Inflammatory macrophage (primary cell): ENCODE data around the gene ANKRD31.

Experiments used
- DNase-seq, 2 donors: peaks; one replicate each; pipeline ENCODE4 v3.0.0-alpha.2; 2020 to 2022

The ANKRD31 gene

GRCh38 chr5:75054134-75054930 lies 182.3 kb downstream of the ANKRD31 start:
- DNase-seq: no peak

DNA sequence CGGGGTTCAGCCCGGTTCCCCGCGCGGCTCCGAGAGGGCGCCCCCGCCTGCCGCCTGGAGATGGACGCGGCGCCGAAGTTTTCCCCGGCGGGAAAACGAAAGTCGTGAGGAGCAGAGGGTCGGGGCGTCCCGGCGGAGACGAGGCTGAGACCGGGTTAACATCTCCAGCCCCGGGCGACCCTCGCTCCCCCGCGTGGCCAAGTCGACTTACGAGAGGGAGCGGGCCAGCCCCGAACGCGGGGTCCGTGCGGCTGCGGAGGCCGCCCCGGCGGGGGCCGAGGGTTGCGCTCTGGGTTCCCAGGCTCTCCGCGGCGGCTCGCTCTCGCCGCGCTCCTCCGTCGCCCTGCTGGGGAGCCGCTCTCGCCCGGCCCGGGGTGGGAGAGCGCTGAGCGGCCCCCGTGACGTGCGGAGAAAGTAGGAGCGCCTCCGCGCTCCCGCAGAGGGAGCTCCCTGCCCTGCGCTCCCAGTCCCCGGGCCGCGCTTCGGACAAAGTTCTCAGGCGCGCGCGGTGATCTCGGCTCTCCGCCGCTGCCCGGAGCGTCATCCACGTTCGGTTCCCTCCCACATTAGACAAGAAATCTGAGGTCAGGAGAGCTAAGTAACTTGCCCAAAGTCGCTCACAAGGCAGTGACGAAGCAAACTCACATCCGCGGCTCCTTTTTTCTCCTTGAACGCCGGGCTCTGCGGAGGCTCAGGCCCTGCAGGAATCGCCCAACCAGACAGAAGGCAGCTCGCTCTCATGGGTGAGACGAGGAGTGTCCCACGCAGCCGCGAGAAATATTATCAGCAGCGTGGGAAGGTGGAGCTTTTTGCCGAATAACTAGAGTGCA lies 183.2 kb downstream of the ANKRD31 start:
- DNase-seq: peak; percentile 68 to 82

DNA sequence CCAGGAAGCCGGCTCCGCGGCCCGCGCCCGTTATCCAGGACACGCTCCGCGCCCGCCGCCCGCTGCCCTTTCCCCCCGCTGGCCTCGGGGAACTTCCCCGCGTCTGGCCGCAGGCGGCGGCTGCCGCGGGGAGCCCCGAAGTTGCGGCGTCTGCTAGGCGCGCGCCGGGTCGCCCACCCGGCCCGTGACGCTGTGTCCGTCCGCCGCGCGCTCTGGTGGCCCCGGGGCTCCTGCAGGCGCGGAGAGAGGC lies 183.7 kb downstream of the ANKRD31 start:
- no peak for DNase-seq

DNA sequence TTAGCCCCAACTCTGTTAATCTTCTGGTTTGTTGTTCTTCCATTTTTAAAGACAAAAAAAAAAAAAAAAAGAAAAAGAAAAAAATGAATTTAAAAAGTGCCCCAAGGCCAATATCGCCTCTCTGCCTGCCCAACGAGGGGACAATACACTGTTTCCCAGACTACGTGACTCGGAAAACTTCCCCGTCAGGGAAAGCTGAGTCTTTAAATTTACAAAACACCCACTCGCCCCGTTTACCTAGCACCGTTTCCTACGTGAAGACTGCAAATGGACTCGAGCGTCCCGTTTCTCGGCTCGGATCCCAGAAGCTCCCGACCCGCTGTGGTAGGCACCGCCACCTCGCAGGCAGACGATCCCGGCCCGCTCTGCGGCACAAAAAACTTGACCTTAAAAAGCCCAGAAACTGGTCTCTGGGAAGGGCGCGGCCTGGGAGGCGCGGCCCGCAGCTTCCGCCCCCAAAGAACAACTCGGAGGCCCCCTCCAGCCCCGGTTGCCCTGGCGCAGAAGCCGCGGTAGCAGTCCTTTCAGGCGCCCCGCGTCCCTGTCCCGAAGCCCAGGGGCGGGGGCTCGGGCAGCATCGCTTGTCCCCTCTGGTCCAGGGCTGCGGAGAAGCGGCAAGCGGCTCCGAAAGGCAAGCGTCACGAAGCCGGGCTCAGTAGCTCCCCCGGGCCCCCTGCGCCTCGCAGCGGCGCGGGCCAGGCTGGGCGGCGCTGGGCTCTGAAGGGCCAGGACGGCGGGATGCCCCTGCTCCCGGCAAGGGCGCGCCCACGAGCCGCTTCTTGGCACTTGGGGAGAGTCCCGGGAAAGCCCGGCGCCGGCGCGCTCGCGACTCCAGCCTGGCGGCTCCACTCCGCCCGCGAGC lies 184.3 kb downstream of the ANKRD31 start, which contains the start of gene GCNT4:
Gene GCNT4, minus strand, starts transcription at position 367 of the 862 bp plus-strand sequence. CDS start 22,521 bp downstream, outside the sequence.
- DNase-seq: peak; percentile 3 to 34

DNA sequence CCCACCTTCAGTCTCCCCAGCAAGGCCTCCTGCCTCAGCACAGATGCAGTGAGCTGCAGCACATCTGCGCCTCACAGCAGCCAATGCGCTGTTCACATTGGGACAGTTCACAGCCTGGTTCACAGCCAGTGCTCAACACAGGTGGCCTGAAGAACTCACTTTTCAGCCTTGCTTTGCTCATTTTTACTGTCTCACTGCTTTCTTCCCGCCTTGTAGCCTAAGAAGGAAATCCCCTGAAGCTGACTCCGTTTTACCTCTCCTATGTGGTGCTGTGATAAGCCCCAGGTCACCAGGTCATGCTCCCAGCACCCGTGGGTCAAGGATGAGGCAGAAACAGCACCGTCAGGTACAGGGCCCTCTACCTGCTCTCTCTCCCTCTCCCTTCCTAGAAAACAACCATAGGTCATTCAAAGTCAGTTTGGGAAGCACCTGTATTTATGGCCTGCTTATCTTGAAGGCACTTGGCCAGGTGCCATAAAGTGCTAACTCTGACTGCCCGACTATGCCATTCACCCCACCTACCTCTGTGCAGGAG lies 185.4 kb downstream of the ANKRD31 start:
- no peak for DNase-seq

GRCh38 chr5:75050415-75050814 lies 186.3 kb downstream of the ANKRD31 start:
- DNase-seq: peak in 1 of 2 donors; percentile 3

GRCh38 chr5:75049456-75050351 lies 187.0 kb downstream of the ANKRD31 start:
- DNase-seq: peak; percentile 59 to 71

GRCh38 chr5:75048457-75048953 lies 188.2 kb downstream of the ANKRD31 start:
- no peak for DNase-seq

- DNase-seq: no peak
These were observed 189.3 kb downstream of the ANKRD31 start for GRCh38 chr5:75047356-75047755.

- DNase-seq: no peak
These were observed 190.1 kb downstream of the ANKRD31 start for GRCh38 chr5:75046366-75047142.

GRCh38 chr5:75045071-75045470 lies 191.6 kb downstream of the ANKRD31 start:
- DNase-seq: no peak

- peak; percentile 48 to 74 for DNase-seq
These were observed 192.3 kb downstream of the ANKRD31 start for GRCh38 chr5:75044406-75044805.

DNA sequence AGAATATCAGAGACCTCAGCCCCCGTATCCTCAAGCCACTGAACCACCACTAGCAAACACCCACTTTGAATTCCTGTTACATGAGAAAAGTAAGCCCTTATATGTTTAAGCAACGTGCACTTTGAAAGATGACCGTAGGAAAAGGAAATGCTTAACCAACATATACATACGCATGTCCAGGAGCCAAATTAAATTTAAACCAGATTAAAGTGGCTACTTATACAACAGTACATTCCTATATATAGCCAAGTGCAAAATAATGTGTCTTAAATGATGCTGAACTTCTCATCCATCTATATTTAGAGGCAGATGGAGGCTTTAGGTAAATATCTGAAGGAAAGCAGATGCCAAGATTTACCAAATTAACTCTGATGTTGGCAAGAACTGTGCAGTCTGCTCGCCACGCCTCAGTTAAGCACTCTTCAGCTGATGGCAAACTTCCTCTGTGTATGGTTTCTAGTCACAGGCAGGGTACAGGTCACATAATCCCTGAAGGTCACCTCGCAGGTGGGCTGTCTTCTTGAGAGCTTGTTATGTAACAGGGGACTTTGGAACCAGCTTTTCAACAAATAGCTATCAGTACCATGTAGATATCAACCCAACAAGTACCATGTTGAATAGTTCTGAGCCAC lies 192.9 kb downstream of the ANKRD31 start:
- DNase-seq: no peak

DNA sequence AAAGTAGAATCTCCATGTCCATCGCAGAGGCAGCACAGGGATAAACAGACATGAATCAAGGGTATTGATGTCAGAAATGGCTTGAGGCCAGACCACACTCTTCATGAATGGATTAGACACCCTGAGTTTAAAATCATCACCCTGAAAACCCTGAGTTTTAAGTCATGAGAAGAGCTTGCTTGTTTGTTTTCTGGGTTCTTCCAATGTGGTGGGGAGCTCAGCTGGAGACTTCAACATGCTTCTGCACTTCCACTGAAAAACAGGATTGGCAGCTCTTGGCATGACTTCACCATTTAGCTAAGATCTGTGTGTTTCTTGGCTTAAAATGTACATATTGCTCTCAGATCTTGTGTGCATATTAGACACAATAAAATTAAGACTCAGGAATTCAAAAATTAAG lies 194.2 kb downstream of the ANKRD31 start:
- no peak for DNase-seq

- DNase-seq: no peak
These were observed 195.7 kb downstream of the ANKRD31 start for GRCh38 chr5:75040973-75041372.

GRCh38 chr5:75037106-75037505 lies 199.6 kb downstream of the ANKRD31 start:
- peak; percentile 35 to 63 for DNase-seq

DNA sequence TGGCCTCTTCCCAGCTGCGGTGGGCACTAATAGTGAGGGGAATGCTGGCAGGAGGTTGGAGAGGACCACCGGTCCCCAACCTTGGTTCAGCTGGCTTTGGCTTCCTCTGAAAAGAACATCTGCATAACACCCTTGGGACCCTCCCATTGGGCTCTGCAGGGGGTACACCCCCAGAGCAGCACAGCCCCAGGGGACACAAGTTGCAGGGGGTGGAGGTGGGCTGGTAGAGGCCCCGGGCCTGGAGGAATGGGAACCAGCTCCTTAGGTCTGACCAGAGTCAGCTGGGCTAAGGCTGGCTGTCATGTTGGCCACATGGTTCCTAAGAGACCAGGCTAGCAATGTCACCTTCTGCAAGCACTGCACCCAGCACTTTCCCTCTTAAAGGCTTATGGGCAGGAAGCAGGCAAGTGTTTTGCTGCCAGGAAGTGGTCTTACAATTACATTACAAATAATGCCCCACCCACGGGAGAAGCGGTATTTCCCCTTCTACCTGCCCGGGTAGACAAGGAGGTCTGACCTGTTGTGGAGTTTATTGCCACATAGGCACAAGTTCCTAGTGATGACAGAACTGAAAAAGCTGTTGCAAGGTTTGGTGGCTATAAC lies 202.4 kb downstream of the ANKRD31 start:
- DNase-seq: no peak

GRCh38 chr5:75031366-75031765 lies 205.3 kb downstream of the ANKRD31 start:
- no peak for DNase-seq

DNA sequence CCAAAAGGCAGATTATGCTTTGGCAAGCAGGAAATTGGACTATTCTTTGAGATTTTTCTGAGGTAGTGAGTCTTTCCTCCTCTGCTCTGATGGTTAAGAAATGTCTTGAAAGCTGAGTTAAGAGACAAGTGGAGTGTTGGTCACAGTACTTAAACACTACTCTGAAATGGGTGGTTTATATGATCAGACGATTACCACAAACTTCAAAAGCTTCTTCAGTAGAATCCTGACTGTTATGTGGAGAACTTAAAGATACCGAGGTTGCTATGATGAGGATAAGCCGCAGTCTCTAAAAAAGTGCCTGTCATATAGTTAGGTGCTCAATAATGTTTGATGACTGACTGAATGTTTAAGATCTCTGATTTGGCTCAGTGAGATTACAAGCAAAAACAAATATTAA lies 208.6 kb downstream of the ANKRD31 start:
- DNase-seq: no peak
